ENCODE data around the gene SLC9A9.

GRCh38 chr3:143826296-143826695 lies 22.0 kb downstream of the SLC9A9 start:
- TF ChIP-seq CTCF (IDR thresholded peaks at IDR 0.05; ENCODE audit: low read depth, low read length, missing input control) (no peak), TAF1 (conservative IDR thresholded peaks at IDR 0.05) (no peak), YY1 (IDR thresholded peaks at IDR 0.05) (no peak), RAD21 (IDR thresholded peaks at IDR 0.05) (no peak), REST (IDR thresholded peaks at IDR 0.05) (no peak), SP1 (IDR thresholded peaks at IDR 0.05) (no peak), FOXA1 (IDR thresholded peaks at IDR 0.05) (no peak)
- TF ChIP-seq, protein P1, sequence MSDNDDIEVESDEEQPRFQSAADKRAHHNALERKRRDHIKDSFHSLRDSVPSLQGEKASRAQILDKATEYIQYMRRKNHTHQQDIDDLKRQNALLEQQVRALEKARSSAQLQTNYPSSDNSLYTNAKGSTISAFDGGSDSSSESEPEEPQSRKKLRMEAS (IDR thresholded peaks at IDR 0.05) = no peak
